Measurements from ENCODE around the gene GALNT2.

GRCh38 chr1:230210981-230211336 is 143.9 kb downstream of the GALNT2 start:
- TF ChIP-seq POLR2A (IDR thresholded peaks at IDR 0.05; ENCODE audit: low read length): no peak
- no peak for TF ChIP-seq GATA1 (IDR thresholded peaks at IDR 0.05; ENCODE audit: low read depth, low read length)
